IMR-90 (cell line): ENCODE measurements around the gene SOCS4. TPM values are rescaled to one million over a fixed set of nuclear protein-coding genes. Genes with fewer than 3 reads are reported as not detected.

Source experiments
- ATAC-seq: fragments of 200-7000 bp; cut with Tn5 transposase; 2 replicates; pipeline ENCODE4 v1.9.1; 2020; ENCODE audit warnings: low read depth, mild to moderate bottlenecking, moderate library complexity
- BruUV-seq: library from RNA; stranded (reverse); fragments of 400-500 nt; replicated peaks from 2 replicates; lab custom pipeline; 2021; lab: Mats Ljungman, UMichigan
- CTCF ChIA-PET: fragments of 300-600 bp; formaldehyde crosslinking; extraction: SDS; loops from one replicate; lab custom pipeline; 2021; ENCODE audit warnings: antibody characterized with exemption; lab: Yijun Ruan, JAX
- POLR2A ChIA-PET: fragments of 300-600 bp; sonication (Branson Sonifier 250); formaldehyde crosslinking; loops from one replicate; lab custom pipeline; 2022; ENCODE audit warnings: antibody characterized with exemption; ENCODE audit not compliant: unreplicated experiment; lab: Charles Lee
- DNase-seq: peaks from one replicate; pipeline ENCODE4 v3.0.0; 2013
- H2AFZ ChIP-seq: replicated peaks from 2 replicates; pipeline ENCODE3; 2013; ENCODE audit warnings: low read length, mild to moderate bottlenecking; ENCODE audit not compliant: poor library complexity
- H2AK5ac ChIP-seq: 2 replicates; pipeline ENCODE4 v1.6.1; 2013; ENCODE audit warnings: low read depth, low read length, inconsistent platforms
- H2AK9ac ChIP-seq: replicated peaks from 2 replicates; pipeline ENCODE3; 2013; ENCODE audit warnings: mild to moderate bottlenecking, low read depth, low read length, moderate library complexity; ENCODE audit not compliant: poor library complexity
- H2BK120ac ChIP-seq: 2 replicates; pipeline ENCODE4 v1.6.1; 2013; ENCODE audit warnings: low read depth, low read length, inconsistent platforms
- H2BK15ac ChIP-seq: 3 replicates; pipeline ENCODE4 v1.6.1; 2013; ENCODE audit warnings: low read depth, low read length, inconsistent platforms
- H2BK20ac ChIP-seq: 2 replicates; pipeline ENCODE4 v1.6.1; 2013; ENCODE audit warnings: low read depth, mild to moderate bottlenecking, inconsistent platforms, low read length, moderate library complexity
- H2BK5ac ChIP-seq: 2 replicates; pipeline ENCODE4 v1.6.1; 2013; ENCODE audit warnings: mild to moderate bottlenecking, low read depth, low read length, inconsistent platforms; ENCODE audit not compliant: poor library complexity, severe bottlenecking
- H3K14ac ChIP-seq: replicated peaks from 2 replicates; pipeline ENCODE4 v1.6.1; 2013; ENCODE audit warnings: low read depth, low read length, inconsistent platforms
- H3K18ac ChIP-seq: 2 replicates; pipeline ENCODE4 v1.6.1; 2013; ENCODE audit warnings: low read depth, low read length, control low read depth
- H3K23ac ChIP-seq: 2 replicates; pipeline ENCODE4 v1.6.1; 2013; ENCODE audit warnings: low read depth, low read length, inconsistent platforms
- H3K27ac ChIP-seq: 2 replicates; pipeline ENCODE4 v1.5.1; 2013; ENCODE audit warnings: mild to moderate bottlenecking, control low read depth, low read length; ENCODE audit not compliant: insufficient read depth
- H3K27me3 ChIP-seq: 2 replicates; pipeline ENCODE4 v1.6.1; 2013; ENCODE audit warnings: low read length; ENCODE audit not compliant: control insufficient read depth, insufficient read depth
- H3K36me3 ChIP-seq: 2 replicates; pipeline ENCODE4 v1.6.1; 2013; ENCODE audit warnings: low read length, mixed read lengths; ENCODE audit not compliant: control insufficient read depth, insufficient read depth
- H3K4ac ChIP-seq: 2 replicates; pipeline ENCODE4 v1.6.1; 2013; ENCODE audit warnings: low read depth, low read length, inconsistent platforms
- H3K4me1 ChIP-seq: 2 replicates; pipeline ENCODE4 v1.6.1; 2013; ENCODE audit warnings: low read length, mixed read lengths; ENCODE audit not compliant: control insufficient read depth, insufficient read depth
- H3K4me2 ChIP-seq: 2 replicates; pipeline ENCODE4 v1.6.1; 2013; ENCODE audit warnings: low read depth, mild to moderate bottlenecking, control low read depth, low read length, moderate library complexity
- H3K4me3 ChIP-seq: 2 replicates; pipeline ENCODE4 v1.5.1; 2013; ENCODE audit warnings: low read depth, mild to moderate bottlenecking, control low read depth, low read length, moderate library complexity; ENCODE audit not compliant: insufficient read depth
- H3K56ac ChIP-seq: 2 replicates; pipeline ENCODE4 v1.6.1; 2013; ENCODE audit warnings: low read length, inconsistent platforms; ENCODE audit not compliant: insufficient read depth; ENCODE audit errors: extremely low read depth
- H3K79me1 ChIP-seq, 2 experiments: 2 replicates each; pipeline ENCODE4 v1.6.1; 2013; ENCODE audit warnings: low read length in 2 of 2, inconsistent platforms in 1 of 2, low read depth in 1 of 2
- H3K9ac ChIP-seq: 2 replicates; pipeline ENCODE4 v1.6.1; 2013; ENCODE audit warnings: low read depth, low read length, control low read depth
- H3K9me1 ChIP-seq: 2 replicates; pipeline ENCODE4 v1.6.1; 2013; ENCODE audit warnings: low read length, inconsistent platforms; ENCODE audit not compliant: insufficient read depth
- H3K9me3 ChIP-seq: 2 replicates; pipeline ENCODE4 v1.6.1; 2013; ENCODE audit warnings: low read length; ENCODE audit not compliant: control insufficient read depth, insufficient read depth
- H4K20me1 ChIP-seq: 2 replicates; pipeline ENCODE4 v1.6.1; 2013; ENCODE audit warnings: low read length, inconsistent platforms; ENCODE audit not compliant: insufficient read depth
- H4K5ac ChIP-seq: 2 replicates; pipeline ENCODE4 v1.6.1; 2013; ENCODE audit warnings: mild to moderate bottlenecking, low read depth, low read length, control low read depth
- H4K8ac ChIP-seq, 2 experiments: 2 replicates each; pipeline ENCODE4 v1.6.1; 2013; ENCODE audit warnings: low read depth in 2 of 2, low read length in 2 of 2, control low read depth in 1 of 2, inconsistent platforms in 1 of 2
- H4K91ac ChIP-seq: 2 replicates; pipeline ENCODE4 v1.6.1; 2013; ENCODE audit warnings: low read depth, low read length, inconsistent platforms; ENCODE audit not compliant: insufficient read depth
- CHD1 ChIP-seq: IDR thresholded peaks from 2 replicates; pipeline ENCODE4 v1.6.1; 2012; ENCODE audit warnings: low read depth, low read length, improper control_type of control experiment
- FOS ChIP-seq: fragments of 150-350 bp; IDR thresholded peaks from 2 replicates; pipeline ENCODE4 v1.6.1; 2016; ENCODE audit warnings: low read depth, low read length
- MAFK ChIP-seq: IDR thresholded peaks from 2 replicates; pipeline ENCODE4 v1.6.1; 2012; ENCODE audit warnings: low read depth, low read length, improper control_type of control experiment
- MAZ ChIP-seq: IDR thresholded peaks from 2 replicates; pipeline ENCODE4 v1.6.1; 2012; ENCODE audit warnings: low read depth, mild to moderate bottlenecking, low read length, improper control_type of control experiment, moderate library complexity, borderline replicate concordance
- RFX5 ChIP-seq: IDR thresholded peaks from 2 replicates; pipeline ENCODE4 v1.8.0; 2012; ENCODE audit warnings: low read depth, mild to moderate bottlenecking, low read length, moderate library complexity
- SMC3 ChIP-seq: fragments of 150-350 bp; IDR thresholded peaks from 2 replicates; pipeline ENCODE4 v1.6.1; 2016; ENCODE audit warnings: low read depth, mild to moderate bottlenecking, antibody characterized with exemption, low read length, moderate library complexity
- USF2 ChIP-seq: fragments of 150-350 bp; IDR thresholded peaks from 2 replicates; pipeline ENCODE4 v1.6.1; 2017; ENCODE audit warnings: mild to moderate bottlenecking, antibody characterized with exemption, low read length, low read depth
- whole genome bisulfite sequencing, 2 experiments: methylation state at CpG; one replicate each; pipeline versions ENCODE4 v1.1.5 to v1.1.7; 2013; ENCODE audit warnings: missing lambda C conversion rate in 2 of 2; ENCODE audit not compliant: insufficient read length in 1 of 2; ENCODE audit errors: extremely low coverage in 2 of 2; 5-methylcytosine and 5-hydroxymethylcytosine counted together
- dilution Hi-C: fragments of 300-500 bp; cut with HindIII; formaldehyde crosslinking; loops from one replicate; pipeline ENCODE4 v1.14.3; 2018; ENCODE audit warnings: low sequenced_read_pairs; ENCODE audit not compliant: unreplicated experiment
- in situ Hi-C: fragments of 300-500 bp; cut with MboI; formaldehyde crosslinking; loops from 3 replicates; pipeline ENCODE4 v1.14.3; 2019; ENCODE audit warnings: low sequenced_read_pairs, inconsistent platforms, mixed read lengths
- intact Hi-C: fragments of 100-400 bp; cut with micrococcal nuclease; formaldehyde crosslinking; loops from 2 replicates; pipeline ENCODE4 v1.10.0; 2022
- polyA plus RNA-seq, 3 experiments: library from polyadenylated mRNA; depleted of rRNA; stranded (reverse); fragments of >200 nt; gene quantifications; 2 replicates each; pipeline ENCODE4 v1.2.3, GENCODE V29; 2012; ENCODE audit warnings: low replicate concordance in 1 of 3
- total RNA-seq: library from RNA; depleted of rRNA; stranded (reverse); fragments of >200 nt; gene quantifications from 2 replicates; pipeline ENCODE4 v1.2.3, GENCODE V29; 2012

Gene SOCS4
- total and polyA plus RNA-seq, 2 of the 4 experiments (the other 2 are of a cell fraction), result 4.6 to 12.7 TPM

DNA sequence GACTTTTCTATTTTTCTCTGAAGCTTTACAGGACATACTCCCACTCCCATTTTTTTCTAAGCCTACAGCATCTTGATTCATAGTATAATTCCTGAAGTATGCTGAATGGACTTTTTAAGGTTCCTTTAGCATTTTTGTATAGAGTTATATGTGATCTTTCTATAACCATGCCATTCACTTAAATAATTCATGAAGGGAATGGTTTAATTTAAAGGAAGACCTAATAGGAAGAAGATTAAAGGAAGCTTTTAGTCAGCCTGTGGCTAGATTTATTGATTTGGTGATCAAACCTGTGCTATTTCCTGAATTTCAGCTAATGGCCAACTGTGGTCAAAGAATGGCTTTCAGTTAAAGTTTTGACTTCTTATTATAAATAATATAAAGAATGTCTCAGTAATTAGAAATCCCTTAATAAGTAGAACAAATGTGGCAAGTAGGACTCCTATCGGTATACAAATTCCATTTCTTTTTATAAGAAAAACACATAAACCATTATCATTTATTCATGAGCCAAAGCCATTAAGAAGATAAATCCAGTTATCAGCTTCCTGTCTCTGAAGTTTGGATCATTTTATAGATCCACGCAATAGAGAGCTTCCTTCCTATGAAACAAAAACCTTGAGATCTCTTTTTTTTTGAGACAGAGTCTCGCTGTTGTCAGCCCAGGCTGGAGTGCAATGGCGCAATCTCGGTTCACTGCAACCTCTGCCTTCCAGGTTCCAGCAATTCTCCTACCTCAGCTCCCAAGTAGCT lies 20.4 kb downstream of the SOCS4 start:
- H3K27ac ChIP-seq, result no peak overlapping the region
- no peak overlapping the region for H3K56ac ChIP-seq
- dilution Hi-C loops, result no loop called here
- no peak overlapping the region for H3K18ac ChIP-seq
- no peak overlapping the region for H3K4me3 ChIP-seq
- H4K8ac ChIP-seq, result no peak overlapping the region
- H2BK15ac ChIP-seq, result no peak overlapping the region
- no peak overlapping the region for H3K9ac ChIP-seq
- DNase-seq, result no peak
- no peaks in the 10 kb centered on the region for H3K9me1 ChIP-seq
- no peak overlapping the region for H2BK5ac ChIP-seq
- no peak overlapping the region for H2AK9ac ChIP-seq
- no TSS peak for BruUV-seq
- H3K79me1 ChIP-seq, result peaks cover 12 to 30% of the 10 kb centered on the region in 2 experiments; a peak in 3 of 4 replicates
- in situ Hi-C loops, result no loop called here
- no peak overlapping the region for H4K5ac ChIP-seq
- WGBS, 2 experiments, result 100% methylated on average over 1 of the region's 5 CpGs; no CpG with 5 or more reads in 1 of the 2 experiments
- peaks cover 10% of the 10 kb centered on the region; the same call in 1 of the 2 replicates for H4K20me1 ChIP-seq
- CTCF ChIA-PET, result interaction anchor here (1.2 kb wide), 1 partner anchor 113 kb away, joined by 7 read pairs; no protein-coding TSS in a partner anchor
- H2BK120ac ChIP-seq, result no peak overlapping the region
- TF ChIP-seq RFX5 (no peak), SMC3 (no peak), CHD1 (no peak), MAFK (no peak), MAZ (no peak), FOS (no peak), USF2 (no peak)
- H3K23ac ChIP-seq, result no peak overlapping the region
- H3K14ac ChIP-seq, result no peak overlapping the region
- H2BK20ac ChIP-seq, result no peak overlapping the region
- POLR2A ChIA-PET, result interaction anchor here (0.5 to 0.6 kb wide), 2 partner anchors 17 to 1115 kb away, joined by 3 read pairs; no protein-coding TSS in a partner anchor
- H3K4ac ChIP-seq, result no peak overlapping the region
- no peak overlapping the region for H2AK5ac ChIP-seq
- peaks cover 6% of the 10 kb centered on the region for H3K4me1 ChIP-seq
- no peak overlapping the region for H4K91ac ChIP-seq
- H2AFZ ChIP-seq, result no peak overlapping the region
- no peak for ATAC-seq
- no peaks in the 10 kb centered on the region for H3K27me3 ChIP-seq
- H3K9me3 ChIP-seq, result no peaks in the 10 kb centered on the region
- intact Hi-C loops, result no loop called here
- peaks cover 10% of the 10 kb centered on the region for H3K36me3 ChIP-seq
- H3K4me2 ChIP-seq, result no peak overlapping the region
